HepG2 (cell line): Measurements from ENCODE around the gene BBS9. TPM values are rescaled to one million over a fixed set of nuclear protein-coding genes. Genes with fewer than 3 reads are reported as not detected.

Source experiments
- ATAC-seq: fragments of 200-7000 bp; cut with Tn5 transposase; 3 replicates; pipeline ENCODE4 v1.9.1; 2020; ENCODE audit warnings: mild to moderate bottlenecking, moderate library complexity
- BruUV-seq: library from RNA; stranded (reverse); fragments of 400-500 nt; replicated peaks from 2 replicates; lab custom pipeline; 2021; lab: Mats Ljungman, UMichigan
- CTCF ChIA-PET: fragments of 300-600 bp; formaldehyde crosslinking; extraction: SDS; loops from one replicate; lab custom pipeline; 2021; ENCODE audit warnings: low total read pairs, inconsistent platforms, low intra/inter-chr PET ratio; lab: Yijun Ruan, JAX
- POLR2A ChIA-PET: fragments of 350-600 bp; sonication (Branson Sonifier 250); formaldehyde crosslinking; loops from one replicate; lab custom pipeline; 2020; ENCODE audit warnings: antibody characterized with exemption, inconsistent platforms; lab: Yijun Ruan, JAX
- DNase-seq: peaks from one replicate; pipeline ENCODE4 v3.0.0-alpha.2; 2015; ENCODE audit warnings: low spot score
- FAIRE-seq: peaks from 3 replicates; lab custom pipeline; 2011; peaks lifted over from hg19 to GRCh38; lab: Jason Lieb, UNC
- H2AFZ ChIP-seq: one replicate; pipeline ENCODE4 v1.6.1; 2011; ENCODE audit warnings: low read length, inconsistent platforms
- H3K27ac ChIP-seq: fragments of 300-600 bp; 3 replicates; pipeline ENCODE4 v1.8.0; 2011; ENCODE audit warnings: mixed run types, mild to moderate bottlenecking, mixed read lengths, low read length, inconsistent platforms; ENCODE audit not compliant: insufficient read depth; ENCODE audit errors: extremely low read length
- H3K27me3 ChIP-seq, 2 experiments: fragments of 200-600 bp in 1 of 2; 2 replicates in 1 of 2; 3 replicates in 1 of 2; pipeline versions ENCODE4 v1.6.0 to v1.8.0; 2011; ENCODE audit warnings: low read length in 2 of 2, mild to moderate bottlenecking in 2 of 2, moderate library complexity in 2 of 2, inconsistent platforms in 1 of 2; ENCODE audit not compliant: insufficient read depth in 2 of 2, control insufficient read depth in 1 of 2
- H3K36me3 ChIP-seq, 2 experiments: fragments of 200-600 bp in 1 of 2; replicated peaks in 1 of 2; 2 replicates in 1 of 2; 3 replicates in 1 of 2; pipeline versions ENCODE4 v1.5.1 to v1.8.0; 2011; ENCODE audit warnings: low read length in 2 of 2, inconsistent platforms in 1 of 2; ENCODE audit not compliant: insufficient read depth in 2 of 2, control insufficient read depth in 1 of 2
- H3K4me1 ChIP-seq: 2 replicates; pipeline ENCODE4 v1.5.1; 2012; ENCODE audit warnings: low read length, inconsistent platforms; ENCODE audit not compliant: insufficient read depth
- H3K4me2 ChIP-seq: 2 replicates; pipeline ENCODE4 v1.6.0; 2011; ENCODE audit warnings: low read depth, low read length, inconsistent platforms
- H3K4me3 ChIP-seq, 3 experiments: fragments of 200-600 bp in 1 of 3; sonication (generic), shearing (Covaris generic) in 1 of 3; replicated peaks in 1 of 3; 2 replicates each; pipeline ENCODE4 v1.5.1; 2011 to 2016; ENCODE audit warnings: low read length in 3 of 3, inconsistent platforms in 2 of 3, low read depth in 2 of 3, mild to moderate bottlenecking in 2 of 3, control low read depth in 1 of 3, mixed read lengths in 1 of 3; ENCODE audit not compliant: insufficient read depth in 1 of 3
- H3K79me2 ChIP-seq: one replicate; pipeline ENCODE4 v1.6.1; 2011; ENCODE audit warnings: low read length, inconsistent platforms; ENCODE audit not compliant: insufficient read depth
- H3K9ac ChIP-seq: 2 replicates; pipeline ENCODE4 v1.6.0; 2011; ENCODE audit warnings: mild to moderate bottlenecking, low read depth, low read length, inconsistent platforms; ENCODE audit not compliant: insufficient read depth
- H3K9me3 ChIP-seq: 2 replicates; pipeline ENCODE4 v1.5.1; 2012; ENCODE audit warnings: mild to moderate bottlenecking, low read length
- H4K20me1 ChIP-seq: 2 replicates; pipeline ENCODE4 v1.6.0; 2011; ENCODE audit warnings: inconsistent platforms, mild to moderate bottlenecking, low read length, moderate library complexity; ENCODE audit not compliant: insufficient read depth
- CREBL2 ChIP-seq: sonication (generic); formaldehyde crosslinking; IDR thresholded peaks from 2 replicates; pipeline ENCODE4 v1.8.1; 2023; ENCODE audit warnings: missing genetic modification reagents, mild to moderate bottlenecking, borderline replicate concordance
- CSRNP2 ChIP-seq: sonication (generic); formaldehyde crosslinking; conservative IDR thresholded peaks from 2 replicates; pipeline ENCODE4 v1.8.0; 2022; ENCODE audit warnings: low read depth, missing genetic modification reagents
- EZH2 ChIP-seq: conservative IDR thresholded peaks from 2 replicates; pipeline ENCODE4 v1.6.1; 2012; ENCODE audit warnings: mild to moderate bottlenecking, low read depth, low read length, moderate library complexity
- FOSL1 ChIP-seq: sonication (generic); formaldehyde crosslinking; IDR thresholded peaks from 2 replicates; pipeline ENCODE4 v1.9.0; 2021; ENCODE audit warnings: missing genetic modification reagents, borderline replicate concordance
- FOXA1 ChIP-seq, 2 experiments: fragments of 450-650 bp in 1 of 2; sonication (generic) in 1 of 2; formaldehyde crosslinking in 1 of 2; IDR thresholded peaks; 2 replicates each; pipeline versions ENCODE4 v1.4.0 to v1.6.1; 2016 to 2020; ENCODE audit warnings: missing genetic modification reagents in 1 of 2
- ISX ChIP-seq: sonication (generic); formaldehyde crosslinking; conservative IDR thresholded peaks from 2 replicates; pipeline ENCODE4 v1.5.0; 2020; ENCODE audit warnings: missing genetic modification reagents
- NCOA5 ChIP-seq: sonication (generic); formaldehyde crosslinking; IDR thresholded peaks from 2 replicates; pipeline ENCODE4 v1.4.0; 2020; ENCODE audit warnings: missing genetic modification reagents
- PCBP2 ChIP-seq: fragments of 200-400 bp; formaldehyde crosslinking; optimal IDR thresholded peaks from 2 replicates; pipeline ENCODE3; 2018; ENCODE audit warnings: low read length, low read depth; ENCODE audit not compliant: poor library complexity, severe bottlenecking
- ZKSCAN5 ChIP-seq: sonication (generic); formaldehyde crosslinking; IDR thresholded peaks from 2 replicates; pipeline ENCODE4 v1.5.1; 2020; ENCODE audit warnings: mild to moderate bottlenecking, missing genetic modification reagents
- ZNF205 ChIP-seq: IDR thresholded peaks from 2 replicates; pipeline ENCODE4 v1.6.1; 2018; ENCODE audit warnings: missing biosample characterization, missing genetic modification reagents
- ZNF564 ChIP-seq: sonication (generic); formaldehyde crosslinking; IDR thresholded peaks from 2 replicates; pipeline ENCODE4 v1.8.1; 2023; ENCODE audit warnings: mild to moderate bottlenecking, missing genetic modification reagents
- ZSCAN30 ChIP-seq: sonication (generic); formaldehyde crosslinking; IDR thresholded peaks from 2 replicates; pipeline ENCODE4 v1.5.0; 2020; ENCODE audit warnings: mild to moderate bottlenecking, missing genetic modification reagents
- WGBS: methylation state at CpG from one replicate; pipeline ENCODE4 v1.1.6; 2017; ENCODE audit warnings: low lambda C conversion rate; 5-methylcytosine and 5-hydroxymethylcytosine counted together
- in situ Hi-C: cut with HindIII; loops from 2 replicates; pipeline ENCODE4 v1.10.0; 2017; ENCODE audit warnings: low pct_unique_long_range_greater_than_20kb; ENCODE audit not compliant: extremely low pct_ligation_motif_present
- intact Hi-C: fragments of 100-400 bp; cut with micrococcal nuclease; formaldehyde crosslinking; loops from one replicate; pipeline ENCODE4 v1.10.0; 2022; ENCODE audit not compliant: unreplicated experiment
- polyA plus RNA-seq, 8 experiments: library from polyadenylated mRNA; depleted of rRNA in 3 of 8; stranded (reverse) in 7 of 8; unstranded in 1 of 8; fragments of >200 nt; fragmentation: Illumina TruSeq in 4 of 8; extraction: Trizol in 4 of 8; gene quantifications; 2 replicates each; pipeline versions ENCODE4 v1.2.1 to v1.2.3, GENCODE V29; 2011 to 2016; ENCODE audit warnings: low read depth in 4 of 8, missing spikeins in 1 of 8, mixed read lengths in 1 of 8; ENCODE audit not compliant: insufficient read depth in 1 of 8
- total RNA-seq, 5 experiments: library from RNA; depleted of rRNA; stranded (reverse); fragments of >200 nt; fragmentation: Illumina TruSeq; extraction: Trizol; gene quantifications; 2 replicates each; pipeline ENCODE4 v1.2.3, GENCODE V29; 2016; ENCODE audit warnings: low read depth in 1 of 5
- TF ChIP-seq, protein P1 (sequence below): IDR thresholded peaks from 2 replicates; pipeline ENCODE4 v1.6.1; 2016; ENCODE audit warnings: mild to moderate bottlenecking
- TF ChIP-seq, protein P2 (sequence below): sonication (generic); formaldehyde crosslinking; IDR thresholded peaks from 2 replicates; pipeline ENCODE4 v1.5.0; 2020; ENCODE audit warnings: missing genetic modification reagents

BBS9 gene
- total and polyA plus RNA-seq, 2 of the 13 experiments (the other 11 are each of a cell fraction or from before 2014, with no cell fraction given): 5.1 to 7.8 TPM

DNA sequence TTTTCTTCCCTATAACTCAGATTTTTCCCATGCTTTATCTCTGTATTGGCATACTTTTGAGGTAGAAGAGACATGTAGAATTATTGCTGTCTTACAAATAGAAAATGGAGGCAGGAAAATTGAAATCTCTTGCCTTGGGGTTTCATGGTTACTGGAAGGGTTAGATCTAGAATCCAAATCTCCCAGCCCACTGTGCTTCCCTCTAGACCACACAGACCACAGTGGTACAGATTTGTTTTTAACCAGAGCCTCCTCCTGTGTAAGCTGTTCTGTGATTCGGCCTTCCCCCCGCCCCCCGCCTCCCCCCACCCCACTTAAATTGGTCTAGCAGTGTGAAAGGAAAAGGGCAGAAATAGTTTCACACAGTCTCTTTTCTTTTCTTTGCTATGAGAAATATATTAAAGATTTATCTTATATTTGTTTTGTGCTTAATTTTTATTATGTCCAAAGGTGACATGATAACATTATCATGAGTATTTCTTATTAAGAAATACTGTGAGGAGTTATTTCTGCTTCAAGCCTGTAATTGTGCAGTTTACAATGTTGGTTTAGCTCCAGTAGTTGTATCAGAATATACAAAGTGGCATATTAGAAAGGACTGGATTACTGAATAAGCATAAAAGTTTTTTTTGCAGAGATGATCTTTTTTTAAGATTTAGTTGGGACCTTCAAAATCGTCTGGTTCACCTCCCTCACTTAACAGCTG is 407.2 kb downstream of the BBS9 start (continued):
- TF ChIP-seq, protein P1, sequence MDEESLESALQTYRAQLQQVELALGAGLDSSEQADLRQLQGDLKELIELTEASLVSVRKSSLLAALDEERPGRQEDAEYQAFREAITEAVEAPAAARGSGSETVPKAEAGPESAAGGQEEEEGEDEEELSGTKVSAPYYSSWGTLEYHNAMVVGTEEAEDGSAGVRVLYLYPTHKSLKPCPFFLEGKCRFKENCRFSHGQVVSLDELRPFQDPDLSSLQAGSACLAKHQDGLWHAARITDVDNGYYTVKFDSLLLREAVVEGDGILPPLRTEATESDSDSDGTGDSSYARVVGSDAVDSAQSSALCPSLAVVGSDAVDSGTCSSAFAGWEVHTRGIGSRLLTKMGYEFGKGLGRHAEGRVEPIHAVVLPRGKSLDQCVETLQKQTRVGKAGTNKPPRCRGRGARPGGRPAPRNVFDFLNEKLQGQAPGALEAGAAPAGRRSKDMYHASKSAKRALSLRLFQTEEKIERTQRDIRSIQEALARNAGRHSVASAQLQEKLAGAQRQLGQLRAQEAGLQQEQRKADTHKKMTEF (CRISPR knock-in tag): no peak
- TF ChIP-seq PCBP2 (no peak), EZH2 (no peak)
- TF ChIP-seq, protein P2, sequence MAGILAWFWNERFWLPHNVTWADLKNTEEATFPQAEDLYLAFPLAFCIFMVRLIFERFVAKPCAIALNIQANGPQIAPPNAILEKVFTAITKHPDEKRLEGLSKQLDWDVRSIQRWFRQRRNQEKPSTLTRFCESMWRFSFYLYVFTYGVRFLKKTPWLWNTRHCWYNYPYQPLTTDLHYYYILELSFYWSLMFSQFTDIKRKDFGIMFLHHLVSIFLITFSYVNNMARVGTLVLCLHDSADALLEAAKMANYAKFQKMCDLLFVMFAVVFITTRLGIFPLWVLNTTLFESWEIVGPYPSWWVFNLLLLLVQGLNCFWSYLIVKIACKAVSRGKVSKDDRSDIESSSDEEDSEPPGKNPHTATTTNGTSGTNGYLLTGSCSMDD (CRISPR knock-in tag): no peak

DNA sequence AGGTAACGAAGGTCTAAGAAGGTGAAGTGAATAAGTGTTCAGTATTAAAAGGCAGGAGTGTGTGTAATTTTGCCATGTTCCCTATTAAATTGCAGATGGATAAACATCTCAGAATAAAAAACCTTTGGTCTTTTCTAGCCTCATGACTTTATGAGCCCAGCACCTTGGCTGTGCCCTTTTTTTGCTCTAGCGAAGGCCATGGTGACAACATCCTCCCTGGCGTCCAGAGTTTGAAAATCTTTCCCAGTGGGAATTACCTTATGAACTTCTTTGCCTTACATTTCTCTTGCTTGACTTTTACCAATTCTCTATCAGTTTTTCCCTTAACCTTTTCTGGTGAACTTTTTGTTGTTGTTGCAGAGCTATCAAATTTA is 407.7 kb downstream of the BBS9 start:
- TF ChIP-seq ZNF564 (CRISPR knock-in tag) (no peak), ISX (CRISPR knock-in tag) (no peak), CREBL2 (CRISPR knock-in tag) (no peak), FOSL1 (CRISPR knock-in tag) (no peak), CSRNP2 (CRISPR knock-in tag) (no peak), ZSCAN30 (CRISPR knock-in tag) (no peak), FOXA1 (IDR thresholded peaks at IDR 0.05) (no peak), FOXA1 (CRISPR knock-in tag; IDR thresholded peaks at IDR 0.05) (no peak), NCOA5 (CRISPR knock-in tag) (no peak), ZKSCAN5 (CRISPR knock-in tag) (no peak), ZNF205 (CRISPR knock-in tag) (no peak)
- TF ChIP-seq, protein P2 (CRISPR knock-in tag): no peak
- no peak for DNase-seq
- intact Hi-C loops: no loop called here
- WGBS: 97% methylated on average over 3 of the region's 3 CpGs
- Histone ChIP-seq H3K79me2 (no peaks in the 10 kb centered on the region), H3K4me2 (no peak overlapping the region), H4K20me1 (no peaks in the 10 kb centered on the region), H3K4me3 (no peak overlapping the region), H3K9ac (no peak overlapping the region), H2AFZ (no peak overlapping the region), H3K9me3 (no peaks in the 10 kb centered on the region; the same call in 1 of the 2 replicates), H3K27ac (no peak overlapping the region), H3K4me1 (no peaks in the 10 kb centered on the region), H3K27me3 (no peaks in the 10 kb centered on the region), H3K36me3 (no peaks in the 10 kb centered on the region)
- no TSS peak for BruUV-seq
- in situ Hi-C loops: no loop called here
- ATAC-seq: no peak
- FAIRE-seq: no peak
- ChIA-PET POLR2A (no interaction called here), CTCF (no interaction called here)
